ENCODE results near the gene HSPA6. TPM values are rescaled to one million over a fixed set of nuclear protein-coding genes. Genes with fewer than 3 reads are reported as not detected.
A peak's percentile ranks its signal among the peaks of the same experiment; 100 is the strongest.
"Not testable (repeated sequence)": the region's sequence is repeated elsewhere in the genome, so short reads cannot be mapped to it uniquely, and the experiment has no call there.

The HSPA6 gene
- total and polyA plus RNA-seq, 10 of the 15 experiments (the other 5 are each of a cell fraction or from before 2014, with no cell fraction given), result 0.05 to 8.8 (median 0.66) TPM

GRCh38 chr1:161545005-161545731, 20.8 kb downstream of the HSPA6 start:
- SMC1A ChIA-PET (ENCODE audit: uncharacterized antibody, unreplicated experiment), result interaction anchor here (0.6 kb wide), 1 partner anchor 101 kb away, joined by 3 read pairs; no protein-coding TSS in a partner anchor
- H4K20me1 ChIP-seq (ENCODE audit: control insufficient read depth, insufficient read depth); BruUV-seq (replicated peaks); H3K9me3 ChIP-seq (replicated peaks; ENCODE audit: control insufficient read depth, insufficient read depth, low read length); H3K27me3 ChIP-seq (replicated peaks in 1 of 2; ENCODE audit: control insufficient read depth in 2 of 2, insufficient read depth in 2 of 2, low read length in 1 of 2); in situ Hi-C loops (cut with MboI); FAIRE-seq; H3K9ac ChIP-seq (ENCODE audit: control insufficient read depth, insufficient read depth, low read length); H3K4me2 ChIP-seq (ENCODE audit: control insufficient read depth, insufficient read depth); H2AFZ ChIP-seq (ENCODE audit: control insufficient read depth, low read depth, low read length); H3K79me2 ChIP-seq (ENCODE audit: control insufficient read depth, insufficient read depth, low read length); POLR2A ChIA-PET; H3K4me3 ChIP-seq; H3K27ac ChIP-seq (ENCODE audit: control insufficient read depth, insufficient read depth); ATAC-seq; DNase-seq (ENCODE audit: low read depth, low spot score); H3K36me3 ChIP-seq (ENCODE audit: control insufficient read depth in 2 of 2, insufficient read depth in 2 of 2, low read length in 1 of 2): not testable (repeated sequence)
- RAD21 ChIA-PET (ENCODE audit: unreplicated experiment), result interaction anchor here (0.8 kb wide), 1 partner anchor 193 kb away, joined by 3 read pairs; no protein-coding TSS in a partner anchor
- peaks cover 19% of the 10 kb centered on the region for H3K4me1 ChIP-seq (ENCODE audit: control insufficient read depth, insufficient read depth, low read length)
- TF ChIP-seq RUNX3 (IDR thresholded peaks at IDR 0.05; ENCODE audit: low read length), result peak; percentile 40; the same call in 1 of the 2 replicates
- intact Hi-C loops (cut with micrococcal nuclease; ENCODE audit: unreplicated experiment), result loop anchor here (10.0 kb wide), 1 partner anchor 200 kb away; the partner anchor contains the start of gene DUSP12
- CTCF ChIA-PET, result interaction anchor here (1.2 kb wide), 2 partner anchors 13 to 194 kb away, joined by 3 read pairs; no protein-coding TSS in a partner anchor
- WGBS (ENCODE audit: insufficient coverage, insufficient replicate concordance, low lambda C conversion rate, missing lambda C conversion rate), result 62% methylated on average over 9 of the region's 11 CpGs

DNA sequence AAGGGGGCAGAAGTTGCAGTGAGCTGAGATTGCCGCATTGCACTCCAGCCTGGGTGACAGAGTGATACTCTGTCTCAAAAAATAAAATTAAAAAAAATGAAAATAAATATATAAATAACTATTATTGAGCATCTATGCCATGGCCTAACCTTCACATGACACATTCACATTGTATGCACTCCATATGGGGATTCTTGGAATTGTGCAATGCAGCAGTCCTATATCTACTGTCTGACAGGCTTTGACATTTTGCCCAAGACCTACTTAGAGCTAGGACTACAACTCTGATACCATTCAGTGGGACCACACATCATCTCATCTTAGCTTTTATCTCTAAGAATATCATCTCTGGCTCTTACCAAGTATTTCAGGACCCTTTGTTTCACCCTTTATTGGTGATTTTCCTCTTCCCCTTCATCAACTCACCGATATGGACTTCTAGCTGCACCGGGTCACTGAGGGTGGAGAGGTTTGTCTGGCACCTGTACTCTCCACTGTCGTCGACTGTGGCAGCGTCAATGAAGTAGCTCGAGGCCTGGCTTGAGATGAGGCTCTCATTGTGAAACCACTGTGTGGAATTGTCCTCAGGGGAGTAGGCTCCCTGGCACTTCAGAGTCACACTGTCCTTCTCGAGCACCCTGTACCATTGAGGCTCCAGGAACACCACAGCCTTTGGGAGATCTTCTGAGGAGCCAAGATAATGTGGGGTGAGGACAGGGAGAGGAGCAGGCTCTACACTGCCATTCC, 23.8 kb downstream of the HSPA6 start:
- in situ Hi-C loops (cut with MboI), result not testable (repeated sequence)

DNA sequence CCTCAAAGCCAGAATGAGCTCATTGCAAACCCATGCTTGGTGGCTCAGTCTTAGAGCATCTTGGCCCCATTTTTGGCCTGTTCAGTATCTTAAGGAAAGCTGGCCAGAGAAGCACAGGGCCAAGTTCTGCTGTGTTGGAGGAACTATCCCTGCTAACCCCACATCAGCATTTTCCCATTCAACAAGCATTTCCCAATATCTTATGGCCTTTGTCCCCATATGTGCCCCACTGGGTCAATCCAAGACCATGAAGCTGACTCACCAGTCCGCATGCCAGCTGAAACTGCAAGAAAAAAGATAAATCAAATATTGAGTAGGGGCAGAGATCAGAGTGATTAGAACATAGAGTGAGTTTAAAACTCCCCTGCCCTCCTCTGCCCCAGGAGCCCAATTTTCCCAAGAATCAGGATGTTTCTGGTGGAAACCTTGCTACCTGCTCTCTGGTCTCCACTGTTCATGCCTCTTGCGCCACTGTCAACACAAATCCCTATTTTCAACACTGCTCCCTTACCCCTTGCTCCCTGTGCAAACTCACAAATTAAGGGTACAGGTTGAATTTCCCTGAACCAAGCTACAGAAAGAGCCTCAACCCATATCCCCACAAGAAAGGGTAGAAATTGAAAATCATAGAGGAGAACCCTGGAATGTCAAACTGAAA, 24.5 kb downstream of the HSPA6 start:
- H2AFZ ChIP-seq (ENCODE audit: control insufficient read depth, low read depth, low read length); CTCF ChIA-PET; H3K9me3 ChIP-seq (replicated peaks; ENCODE audit: control insufficient read depth, insufficient read depth, low read length); H3K4me3 ChIP-seq; H3K9ac ChIP-seq (ENCODE audit: control insufficient read depth, insufficient read depth, low read length); H3K4me2 ChIP-seq (ENCODE audit: control insufficient read depth, insufficient read depth); H3K36me3 ChIP-seq (ENCODE audit: control insufficient read depth in 2 of 2, insufficient read depth in 2 of 2, low read length in 1 of 2); FAIRE-seq; RAD21 ChIA-PET (ENCODE audit: unreplicated experiment); H3K27me3 ChIP-seq (replicated peaks in 1 of 2; ENCODE audit: control insufficient read depth in 2 of 2, insufficient read depth in 2 of 2, low read length in 1 of 2); BruUV-seq (replicated peaks); DNase-seq (ENCODE audit: low read depth, low spot score); H4K20me1 ChIP-seq (ENCODE audit: control insufficient read depth, insufficient read depth); H3K79me2 ChIP-seq (ENCODE audit: control insufficient read depth, insufficient read depth, low read length); POLR2A ChIA-PET; H3K27ac ChIP-seq (ENCODE audit: control insufficient read depth, insufficient read depth); ATAC-seq; in situ Hi-C loops (cut with MboI); H3K4me1 ChIP-seq (ENCODE audit: control insufficient read depth, insufficient read depth, low read length): not testable (repeated sequence)
- intact Hi-C loops (cut with micrococcal nuclease; ENCODE audit: unreplicated experiment), result loop anchor here (10.0 kb wide), 1 partner anchor 196 kb away; the partner anchor contains the start of gene DUSP12
- 33% methylated on average over 1 of the region's 2 CpGs for WGBS (ENCODE audit: insufficient coverage, insufficient replicate concordance, low lambda C conversion rate, missing lambda C conversion rate)
- SMC1A ChIA-PET (ENCODE audit: uncharacterized antibody, unreplicated experiment), result interaction anchor here (1.1 kb wide), 1 partner anchor 9 kb away, joined by 3 read pairs; no protein-coding TSS in a partner anchor

More for the DNA sequence above, 23.8 kb downstream of the HSPA6 start:
- DNase-seq (ENCODE audit: low read depth, low spot score); ATAC-seq; H3K4me3 ChIP-seq; BruUV-seq (replicated peaks); RAD21 ChIA-PET (ENCODE audit: unreplicated experiment); H3K27ac ChIP-seq (ENCODE audit: control insufficient read depth, insufficient read depth); POLR2A ChIA-PET; CTCF ChIA-PET; H3K4me2 ChIP-seq (ENCODE audit: control insufficient read depth, insufficient read depth); H4K20me1 ChIP-seq (ENCODE audit: control insufficient read depth, insufficient read depth); H3K4me1 ChIP-seq (ENCODE audit: control insufficient read depth, insufficient read depth, low read length); H2AFZ ChIP-seq (ENCODE audit: control insufficient read depth, low read depth, low read length); SMC1A ChIA-PET (ENCODE audit: uncharacterized antibody, unreplicated experiment); H3K27me3 ChIP-seq (replicated peaks in 1 of 2; ENCODE audit: control insufficient read depth in 2 of 2, insufficient read depth in 2 of 2, low read length in 1 of 2); H3K9ac ChIP-seq (ENCODE audit: control insufficient read depth, insufficient read depth, low read length); H3K36me3 ChIP-seq (ENCODE audit: control insufficient read depth in 2 of 2, insufficient read depth in 2 of 2, low read length in 1 of 2); H3K9me3 ChIP-seq (replicated peaks; ENCODE audit: control insufficient read depth, insufficient read depth, low read length); FAIRE-seq; H3K79me2 ChIP-seq (ENCODE audit: control insufficient read depth, insufficient read depth, low read length): not testable (repeated sequence)
- intact Hi-C loops (cut with micrococcal nuclease; ENCODE audit: unreplicated experiment), result loop anchor here (10.0 kb wide), 1 partner anchor 197 kb away; the partner anchor contains the start of gene DUSP12
- 84% methylated on average over 6 of the region's 8 CpGs for WGBS (ENCODE audit: insufficient coverage, insufficient replicate concordance, low lambda C conversion rate, missing lambda C conversion rate)

Data from GM12878 (cell line).